ENCODE results near the gene PLEKHG4.

DNA sequence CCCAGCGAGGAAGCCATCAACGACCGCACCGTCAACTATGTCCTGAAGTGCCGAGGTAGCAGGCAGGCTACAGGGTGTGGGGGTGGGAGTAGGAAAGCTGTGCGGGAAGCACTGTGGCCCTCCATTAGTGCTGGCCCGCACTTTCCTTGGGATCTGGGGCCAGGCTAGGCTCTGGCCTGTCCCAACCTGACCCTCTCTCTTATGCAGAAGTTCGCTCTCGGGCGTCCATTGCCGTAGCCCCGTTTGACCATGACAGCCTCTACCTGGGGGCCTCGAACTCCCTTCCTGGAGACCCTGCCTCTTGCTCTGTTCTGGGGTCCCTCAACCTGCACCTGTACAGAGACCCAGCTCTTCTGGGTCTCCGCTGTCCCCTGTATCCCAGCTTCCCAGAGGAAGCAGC is 8.6 kb downstream of the PLEKHG4 start:
- TF ChIP-seq, protein P1, sequence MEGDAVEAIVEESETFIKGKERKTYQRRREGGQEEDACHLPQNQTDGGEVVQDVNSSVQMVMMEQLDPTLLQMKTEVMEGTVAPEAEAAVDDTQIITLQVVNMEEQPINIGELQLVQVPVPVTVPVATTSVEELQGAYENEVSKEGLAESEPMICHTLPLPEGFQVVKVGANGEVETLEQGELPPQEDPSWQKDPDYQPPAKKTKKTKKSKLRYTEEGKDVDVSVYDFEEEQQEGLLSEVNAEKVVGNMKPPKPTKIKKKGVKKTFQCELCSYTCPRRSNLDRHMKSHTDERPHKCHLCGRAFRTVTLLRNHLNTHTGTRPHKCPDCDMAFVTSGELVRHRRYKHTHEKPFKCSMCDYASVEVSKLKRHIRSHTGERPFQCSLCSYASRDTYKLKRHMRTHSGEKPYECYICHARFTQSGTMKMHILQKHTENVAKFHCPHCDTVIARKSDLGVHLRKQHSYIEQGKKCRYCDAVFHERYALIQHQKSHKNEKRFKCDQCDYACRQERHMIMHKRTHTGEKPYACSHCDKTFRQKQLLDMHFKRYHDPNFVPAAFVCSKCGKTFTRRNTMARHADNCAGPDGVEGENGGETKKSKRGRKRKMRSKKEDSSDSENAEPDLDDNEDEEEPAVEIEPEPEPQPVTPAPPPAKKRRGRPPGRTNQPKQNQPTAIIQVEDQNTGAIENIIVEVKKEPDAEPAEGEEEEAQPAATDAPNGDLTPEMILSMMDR (IDR thresholded peaks at IDR 0.05), result no peak
- no peak for TF ChIP-seq POLR2A (IDR thresholded peaks at IDR 0.05)
